NCI-H82 (cell line): ENCODE results near the gene PRMT7.

Experiments used
- DNase-seq: peaks from one replicate; lab custom pipeline; 2025; lab: John Stamatoyannopoulos, UW

Gene PRMT7

DNA sequence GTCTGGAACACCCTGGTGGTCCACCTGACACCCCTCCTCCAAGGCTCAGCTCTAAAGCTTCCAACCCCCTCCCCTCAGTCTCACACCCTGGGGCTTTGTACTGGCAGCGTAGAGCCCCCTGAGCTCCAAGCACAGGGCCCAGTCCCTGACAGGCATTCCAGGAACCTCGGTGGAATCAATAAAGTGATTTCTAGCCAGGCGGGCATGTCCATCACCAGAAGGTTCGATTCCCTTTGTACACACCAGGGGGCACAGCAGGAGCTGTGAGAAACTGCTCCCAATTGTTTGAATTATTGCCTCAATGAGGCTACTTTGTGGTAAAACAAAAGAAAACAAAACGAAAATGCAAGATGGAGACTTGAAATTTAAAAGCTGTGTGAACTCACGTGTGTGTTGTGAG, 85.7 kb downstream of the PRMT7 start:
- peak; percentile 40 for DNase-seq

DNA sequence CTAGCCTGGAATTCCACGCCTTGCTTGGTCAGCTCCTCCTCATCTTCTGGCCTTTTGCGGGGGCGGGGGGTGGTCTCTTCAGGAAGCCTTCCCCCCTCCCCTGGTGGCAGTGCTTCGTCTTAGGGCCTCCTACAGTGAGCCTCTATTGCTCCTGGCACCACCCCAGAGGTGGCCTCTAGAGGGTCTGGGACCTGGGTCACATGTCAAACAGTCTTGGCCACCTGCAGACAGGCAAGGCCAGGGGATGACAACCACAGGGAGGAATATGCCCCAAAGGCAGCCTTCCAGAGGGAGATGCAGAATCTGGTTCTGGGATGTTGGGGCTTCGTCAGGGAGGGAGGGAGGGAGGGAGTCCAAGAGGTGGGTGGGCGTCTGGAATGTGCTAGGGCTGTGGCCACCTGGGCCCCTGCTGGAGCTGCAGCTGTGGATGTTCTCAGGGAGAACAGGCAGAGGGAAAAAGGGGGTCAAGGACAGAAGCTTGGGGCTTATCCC, 86.9 kb downstream of the PRMT7 start:
- DNase-seq, result no peak

DNA sequence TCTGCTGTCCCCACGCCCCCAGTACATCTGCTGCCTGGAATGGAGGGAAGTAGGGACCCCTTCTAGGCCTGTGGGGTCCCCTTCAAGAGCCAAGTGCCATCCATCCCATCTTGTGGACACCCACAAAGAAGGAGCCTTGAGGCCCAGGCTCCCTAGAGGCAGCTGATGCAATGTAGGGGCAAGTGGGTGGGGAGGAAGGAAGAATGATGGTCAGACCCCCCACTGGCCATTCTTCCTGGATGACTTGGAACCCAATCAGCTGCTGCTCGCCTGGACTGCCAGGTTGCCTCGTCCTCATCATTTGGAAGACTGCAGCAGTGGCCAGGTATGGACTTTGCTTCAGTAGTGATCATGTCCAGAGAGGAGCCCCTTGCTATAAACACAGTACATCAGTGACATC, 88.6 kb downstream of the PRMT7 start:
- DNase-seq, result no peak

DNA sequence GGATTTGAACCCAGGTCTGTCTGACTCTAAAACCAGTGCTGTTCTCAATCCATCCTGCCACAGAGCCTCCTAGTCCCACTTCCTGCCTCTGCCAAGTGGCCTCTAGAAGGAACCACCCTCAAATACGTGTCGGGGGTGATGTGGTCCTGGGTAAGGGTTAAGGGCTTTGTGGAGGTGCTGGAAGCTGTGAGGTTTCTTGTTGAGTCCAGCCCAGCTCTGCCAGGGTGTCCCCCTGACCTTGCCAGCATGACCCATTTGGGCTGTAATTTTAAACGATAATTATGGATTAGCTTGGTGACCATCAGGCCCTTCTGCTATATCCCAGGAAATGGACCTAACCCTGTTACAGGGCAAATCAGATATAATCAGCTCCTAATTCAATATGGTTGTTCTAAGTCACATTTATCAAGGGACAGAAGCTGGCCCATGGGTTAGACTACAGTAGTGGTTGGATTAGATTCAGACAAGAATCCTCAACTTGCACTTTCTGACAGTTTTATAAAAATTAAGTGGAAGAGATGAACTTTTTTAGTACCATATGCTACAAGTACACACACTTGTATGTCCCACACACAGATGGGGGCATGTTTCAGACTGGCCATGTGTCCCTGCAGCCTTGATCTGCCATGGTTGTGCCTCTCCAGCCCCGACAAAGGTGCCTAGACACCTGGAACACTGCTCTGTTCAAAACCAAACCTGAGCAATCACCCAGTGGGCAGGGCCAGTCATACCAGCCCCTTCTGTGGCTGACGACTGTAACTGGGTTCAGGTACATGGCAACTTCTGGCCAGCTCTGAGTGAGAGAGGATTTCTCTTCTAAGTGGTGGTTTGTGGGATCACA, 89.5 kb downstream of the PRMT7 start:
- no peak for DNase-seq

DNA sequence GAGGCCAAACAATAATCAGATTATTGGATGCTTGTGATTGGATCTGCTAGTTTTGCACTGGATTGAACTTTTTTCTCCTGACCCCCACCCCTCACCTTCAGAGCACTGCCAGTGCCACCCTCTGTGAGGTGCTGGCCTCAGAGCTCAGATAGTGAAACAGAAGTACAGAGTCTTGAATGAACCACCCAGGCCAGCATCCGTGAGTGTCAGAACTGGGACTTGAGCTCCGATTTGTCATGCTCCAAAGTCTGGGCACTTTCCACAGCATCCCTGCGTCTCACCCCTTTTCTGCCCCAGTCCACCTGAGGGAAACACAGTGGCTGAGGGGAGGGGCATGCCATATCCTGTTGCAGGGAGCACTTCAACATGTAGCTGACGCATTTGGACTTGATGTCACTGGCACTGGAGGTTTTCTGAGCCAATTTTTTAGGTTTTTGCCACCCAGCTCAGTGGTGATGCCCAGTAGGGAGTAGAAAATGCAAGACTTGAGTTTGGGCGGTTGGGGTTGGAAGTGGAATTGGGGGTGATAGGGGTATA, 90.2 kb downstream of the PRMT7 start:
- no peak for DNase-seq

DNA sequence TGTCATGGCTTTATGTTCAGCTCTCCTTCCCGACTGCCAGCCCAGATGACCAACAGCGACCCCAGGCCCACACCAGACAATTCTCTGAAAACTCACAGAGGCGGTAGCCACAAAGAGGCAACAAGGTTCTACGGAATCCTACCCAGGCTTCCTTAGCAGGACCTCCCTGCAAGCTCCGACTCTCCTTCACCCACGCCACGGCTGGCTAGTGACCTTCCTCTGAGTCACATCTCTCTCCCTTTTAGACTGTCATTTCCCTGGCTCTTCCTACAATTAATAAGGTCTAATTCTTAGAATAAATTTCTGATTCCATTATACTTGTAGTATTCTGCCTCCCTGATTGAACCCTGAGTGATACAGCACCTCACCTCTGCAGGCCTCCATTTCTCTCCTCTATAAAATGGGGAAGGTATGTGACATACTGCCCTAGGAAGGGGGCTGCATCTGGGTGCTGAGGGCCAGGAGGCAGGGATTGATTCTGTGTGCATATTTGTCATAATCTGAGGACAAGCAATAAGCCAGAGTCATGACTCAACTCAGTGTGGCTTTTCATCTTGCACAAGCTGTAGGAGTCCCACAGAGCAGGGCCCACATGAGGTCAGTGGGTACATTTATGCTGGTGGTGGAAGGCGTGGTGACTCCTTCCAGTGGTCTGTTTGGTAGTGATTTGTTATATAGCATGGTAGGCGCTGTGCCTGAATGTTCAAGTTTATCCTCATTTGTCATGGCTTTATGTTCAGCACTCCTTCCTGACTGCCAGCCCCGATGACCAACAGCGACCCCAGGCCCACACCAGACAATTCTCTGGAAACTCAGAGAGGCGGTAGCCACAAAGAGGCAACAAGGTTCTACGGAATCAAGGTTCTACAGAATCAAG, 91.3 kb downstream of the PRMT7 start:
- DNase-seq, result no peak

DNA sequence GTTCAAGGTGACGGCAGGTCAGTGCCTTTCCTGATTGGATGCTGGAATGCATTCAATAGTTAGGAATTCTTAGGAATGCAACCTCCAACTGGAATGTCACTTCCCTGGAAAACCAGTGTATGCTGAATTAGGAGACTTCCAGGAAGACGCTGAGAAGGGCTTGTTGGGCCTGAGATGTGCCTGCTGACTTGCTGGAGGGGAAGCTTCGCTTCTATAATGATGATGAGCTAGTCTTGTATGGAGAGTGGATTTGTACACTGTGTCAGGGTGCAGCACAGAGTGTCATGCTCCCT, 91.9 kb downstream of the PRMT7 start:
- DNase-seq, result no peak

DNA sequence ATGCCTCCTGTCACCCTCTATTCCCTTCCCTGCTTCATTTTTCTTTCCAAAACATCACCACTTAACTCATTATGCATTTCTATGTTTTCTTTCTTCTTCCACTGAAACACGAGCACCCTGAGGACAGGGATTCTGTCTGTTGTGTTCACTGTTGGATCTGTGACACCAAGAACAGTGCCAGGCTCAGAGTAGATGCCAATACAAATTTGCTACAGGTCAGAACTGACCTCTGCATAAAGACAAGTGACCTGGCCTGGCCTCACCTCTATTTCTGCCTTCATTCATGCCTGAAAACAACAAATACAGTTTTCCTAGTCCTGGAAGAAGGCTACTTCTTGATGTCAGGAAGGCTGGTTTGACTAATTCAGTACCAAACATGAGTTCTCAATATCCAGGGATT, 92.4 kb downstream of the PRMT7 start:
- no peak for DNase-seq

DNA sequence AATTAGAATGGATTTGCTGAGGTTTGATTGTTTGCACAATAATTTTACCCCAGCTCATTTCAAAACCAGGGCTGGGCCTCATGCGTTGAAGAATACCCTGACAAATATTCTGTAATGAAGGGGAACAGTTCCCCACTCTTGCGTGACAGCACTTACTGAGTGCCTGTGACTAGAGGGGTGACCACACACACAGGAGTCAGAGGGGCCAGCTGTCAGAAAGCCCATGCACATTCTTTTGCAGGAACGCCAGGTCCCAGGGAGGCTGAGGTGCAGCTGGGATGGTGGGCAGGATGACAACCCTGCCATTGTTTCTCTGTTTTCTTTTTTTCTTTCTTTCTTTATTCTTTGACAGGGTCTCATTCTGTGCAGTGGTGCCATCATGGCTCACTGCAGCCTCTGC, 92.9 kb downstream of the PRMT7 start:
- DNase-seq, result no peak

DNA sequence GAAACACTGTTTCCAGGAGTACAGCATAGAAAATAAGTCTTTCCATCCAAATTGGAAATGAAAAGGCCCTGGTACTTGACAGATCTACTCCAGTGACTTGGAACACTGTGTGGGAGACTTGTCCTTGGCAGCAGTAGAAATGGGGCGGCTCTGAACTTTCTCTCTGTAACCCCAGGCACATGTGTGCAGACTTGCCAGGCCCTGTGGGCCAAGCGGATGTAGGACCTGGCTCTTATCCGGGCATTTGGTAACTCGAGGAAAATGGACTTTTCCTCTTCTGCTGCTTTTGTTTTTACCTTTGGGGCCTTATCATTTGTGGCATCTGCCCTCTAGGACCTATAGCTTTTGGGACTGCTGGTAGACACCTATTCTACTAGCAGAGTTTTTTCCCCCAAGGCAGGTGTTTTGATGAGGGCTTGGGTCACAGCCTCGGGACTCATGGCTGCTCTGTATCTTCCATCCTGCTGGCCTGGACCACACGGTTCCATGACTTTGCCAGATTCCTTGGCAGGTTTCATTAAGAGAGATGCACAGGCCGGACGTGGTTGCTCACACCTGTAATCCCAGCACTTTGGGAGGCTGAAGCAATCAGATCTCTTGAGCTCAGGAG, 94.0 kb downstream of the PRMT7 start:
- DNase-seq, result no peak

DNA sequence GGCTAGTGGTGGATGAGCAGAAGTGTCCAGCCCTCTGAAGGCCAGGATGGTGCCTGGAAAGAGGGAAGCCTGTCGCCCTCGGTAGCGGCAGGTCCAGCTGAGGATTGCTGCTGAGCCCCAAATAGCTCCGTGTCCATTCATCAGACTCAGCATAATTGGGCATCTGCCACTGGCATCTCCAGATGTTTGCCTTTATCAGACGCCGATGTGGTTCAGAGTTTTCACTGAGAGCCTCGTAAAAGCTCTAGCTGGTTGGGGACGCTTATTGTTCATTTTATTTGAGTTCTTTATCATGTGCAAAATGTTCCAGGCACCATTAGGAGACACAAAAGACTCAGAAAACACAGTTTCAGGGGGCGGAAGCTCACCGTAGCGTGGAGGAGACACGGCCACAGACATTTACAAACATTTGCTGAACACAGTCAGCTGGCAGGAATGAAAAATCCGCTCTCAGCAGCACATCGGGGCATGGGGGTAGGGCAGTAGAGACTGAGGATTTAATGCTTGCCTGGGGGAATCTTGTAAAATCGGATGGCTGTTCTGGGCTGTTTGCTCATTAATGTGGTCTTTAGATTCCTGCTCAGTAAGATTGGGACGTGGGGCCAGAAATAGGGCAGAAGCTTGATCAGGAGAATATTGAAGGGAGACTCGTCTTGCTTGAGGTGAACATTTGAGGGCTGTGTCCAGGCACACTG, 95.8 kb downstream of the PRMT7 start:
- DNase-seq, result peak; percentile 46
